H1 (cell line): ENCODE results near the gene MEGF11. TPM values are rescaled to one million over a fixed set of nuclear protein-coding genes. Genes with fewer than 3 reads are reported as not detected.
A peak's percentile ranks its signal among the peaks of the same experiment; 100 is the strongest.

ENCODE experiments used
- CTCF ChIA-PET: fragments of 300-600 bp; sonication (Branson Sonifier 250); formaldehyde crosslinking; loops from one replicate; lab custom pipeline; 2021; ENCODE audit not compliant: partially characterized antibody; lab: Charles Lee
- POLR2A ChIA-PET: fragments of 300-600 bp; sonication (Branson Sonifier 250); formaldehyde crosslinking; loops from one replicate; lab custom pipeline; 2021; ENCODE audit warnings: inconsistent platforms; ENCODE audit not compliant: partially characterized antibody; lab: Charles Lee
- DNase-seq, 2 experiments: peaks; one replicate each; pipeline versions ENCODE4 v3.0.0 to v3.0.0-alpha.2; 2010 to 2022; ENCODE audit warnings: low spot score in 2 of 2, low read depth in 1 of 2, mixed read lengths in 1 of 2
- FAIRE-seq: peaks from 2 replicates; lab custom pipeline; 2011; peaks lifted over from hg19 to GRCh38; lab: Jason Lieb, UNC
- H2AFZ ChIP-seq: 2 replicates; pipeline ENCODE4 v1.8.1; 2012; ENCODE audit warnings: low read length, inconsistent platforms
- H2AK5ac ChIP-seq: 2 replicates; pipeline ENCODE4 v1.6.1; 2013; ENCODE audit warnings: low read depth, low read length
- H2BK120ac ChIP-seq: replicated peaks from 2 replicates; pipeline ENCODE3; 2013; ENCODE audit warnings: low read depth, low read length, inconsistent platforms
- H2BK12ac ChIP-seq: 2 replicates; pipeline ENCODE4 v1.6.1; 2013; ENCODE audit warnings: low read depth, low read length
- H2BK15ac ChIP-seq: 2 replicates; pipeline ENCODE4 v1.6.1; 2013; ENCODE audit warnings: low read length
- H2BK20ac ChIP-seq: 2 replicates; pipeline ENCODE4 v1.6.1; 2013; ENCODE audit warnings: low read length
- H2BK5ac ChIP-seq: 2 replicates; pipeline ENCODE4 v1.6.1; 2013; ENCODE audit warnings: low read depth, low read length
- H3K14ac ChIP-seq: 2 replicates; pipeline ENCODE4 v1.6.1; 2013; ENCODE audit warnings: inconsistent platforms; ENCODE audit not compliant: insufficient read length
- H3K18ac ChIP-seq: 2 replicates; pipeline ENCODE4 v1.6.1; 2013; ENCODE audit warnings: low read length; ENCODE audit errors: extremely low read depth
- H3K23ac ChIP-seq: 2 replicates; pipeline ENCODE4 v1.6.1; 2013; ENCODE audit warnings: inconsistent platforms; ENCODE audit not compliant: insufficient read length
- H3K23me2 ChIP-seq: 2 replicates; pipeline ENCODE4 v1.6.1; 2013; ENCODE audit warnings: low read depth, low read length
- H3K27ac ChIP-seq: 2 replicates; pipeline ENCODE4 v1.6.1; 2011; ENCODE audit warnings: low read depth, low read length, inconsistent platforms
- H3K27me3 ChIP-seq, 4 experiments: replicated peaks in 1 of 4; 1 replicate in 1 of 4; 2 replicates in 3 of 4; pipeline versions ENCODE4 v1.6.1 to v1.8.1; 2011 to 2013; ENCODE audit warnings: low read length in 3 of 4, mild to moderate bottlenecking in 3 of 4, inconsistent platforms in 2 of 4, mixed read lengths in 2 of 4, moderate library complexity in 1 of 4; ENCODE audit not compliant: control insufficient read depth in 3 of 4, insufficient read depth in 3 of 4; ENCODE audit errors: extremely low read depth in 1 of 4
- H3K36me3 ChIP-seq, 4 experiments: 2 replicates each; pipeline versions ENCODE4 v1.6.1 to v1.8.1; 2011 to 2013; ENCODE audit warnings: mild to moderate bottlenecking in 4 of 4, low read length in 3 of 4, moderate library complexity in 2 of 4, control low read depth in 1 of 4, inconsistent platforms in 1 of 4; ENCODE audit not compliant: insufficient read depth in 4 of 4, control insufficient read depth in 2 of 4
- H3K4ac ChIP-seq: replicated peaks from 2 replicates; pipeline ENCODE3; 2013; ENCODE audit warnings: low read length, low read depth, mixed read lengths, inconsistent platforms; ENCODE audit not compliant: insufficient read length
- H3K4me1 ChIP-seq, 4 experiments: replicated peaks in 1 of 4; 1 replicate in 1 of 4; 2 replicates in 3 of 4; pipeline versions ENCODE4 v1.6.1 to v1.8.1; 2011 to 2013; ENCODE audit warnings: low read length in 3 of 4, inconsistent platforms in 2 of 4, mixed read lengths in 1 of 4; ENCODE audit not compliant: insufficient read depth in 4 of 4, control insufficient read depth in 3 of 4
- H3K4me2 ChIP-seq, 2 experiments: 2 replicates each; pipeline versions ENCODE4 v1.6.1 to v1.8.1; 2011 to 2013; ENCODE audit warnings: low read depth in 2 of 2, low read length in 2 of 2, control low read depth in 1 of 2, inconsistent platforms in 1 of 2, mild to moderate bottlenecking in 1 of 2; ENCODE audit not compliant: insufficient read depth in 1 of 2
- H3K4me3 ChIP-seq, 4 experiments: fragments of 200-600, 300-600 bp in 1 of 4; sonication (generic), shearing (Covaris generic), sonication (Bioruptor Twin) in 1 of 4; 2 replicates each; pipeline versions ENCODE4 v1.5.1 to v1.8.1; 2011 to 2016; ENCODE audit warnings: low read length in 4 of 4, low read depth in 3 of 4, control low read depth in 2 of 4, inconsistent platforms in 2 of 4, mild to moderate bottlenecking in 2 of 4, mixed read lengths in 1 of 4, moderate library complexity in 1 of 4; ENCODE audit not compliant: insufficient read depth in 2 of 4; ENCODE audit errors: extremely low read depth in 1 of 4
- H3K56ac ChIP-seq: replicated peaks from 2 replicates; pipeline ENCODE3; 2013; ENCODE audit warnings: low read depth, mild to moderate bottlenecking, mixed read lengths, low read length, inconsistent platforms; ENCODE audit not compliant: insufficient read length
- H3K79me1 ChIP-seq: 2 replicates; pipeline ENCODE4 v1.6.1; 2013; ENCODE audit warnings: low read depth, low read length, control low read depth
- H3K79me2 ChIP-seq, 2 experiments: 2 replicates each; pipeline versions ENCODE4 v1.6.1 to v1.8.1; 2012 to 2013; ENCODE audit warnings: low read length in 2 of 2, mild to moderate bottlenecking in 2 of 2, inconsistent platforms in 1 of 2; ENCODE audit not compliant: insufficient read depth in 2 of 2, control insufficient read depth in 1 of 2
- H3K9ac ChIP-seq, 4 experiments: replicated peaks in 1 of 4; 1 replicate in 1 of 4; 2 replicates in 3 of 4; pipeline versions ENCODE4 v1.6.1 to v1.8.1; 2011 to 2013; ENCODE audit warnings: low read depth in 3 of 4, low read length in 3 of 4, control low read depth in 2 of 4, mild to moderate bottlenecking in 2 of 4, moderate library complexity in 2 of 4, inconsistent platforms in 1 of 4; ENCODE audit errors: extremely low read depth in 1 of 4
- H3K9me3 ChIP-seq, 2 experiments: 2 replicates each; pipeline versions ENCODE4 v1.6.1 to v1.8.1; 2012 to 2013; ENCODE audit warnings: mild to moderate bottlenecking in 2 of 2, moderate library complexity in 2 of 2, control low read depth in 1 of 2, inconsistent platforms in 1 of 2, low read depth in 1 of 2, low read length in 1 of 2, mixed read lengths in 1 of 2; ENCODE audit not compliant: insufficient read depth in 2 of 2
- H4K20me1 ChIP-seq, 2 experiments: replicated peaks in 1 of 2; 2 replicates each; pipeline versions ENCODE3 to v1.8.1; 2011 to 2013; ENCODE audit warnings: inconsistent platforms in 2 of 2, low read length in 2 of 2, mild to moderate bottlenecking in 1 of 2; ENCODE audit not compliant: insufficient read depth in 2 of 2, control insufficient read depth in 1 of 2
- H4K5ac ChIP-seq: 2 replicates; pipeline ENCODE4 v1.6.1; 2013; ENCODE audit warnings: low read length, low read depth, mixed read lengths, inconsistent platforms; ENCODE audit not compliant: insufficient read length
- H4K8ac ChIP-seq: 2 replicates; pipeline ENCODE4 v1.8.0; 2013; ENCODE audit warnings: mild to moderate bottlenecking, moderate library complexity, low read length, inconsistent platforms; ENCODE audit not compliant: insufficient read depth; ENCODE audit errors: extremely low read depth
- H4K91ac ChIP-seq: replicated peaks from 2 replicates; pipeline ENCODE3; 2013; ENCODE audit warnings: low read length, mixed read lengths, inconsistent platforms; ENCODE audit not compliant: insufficient read length
- ATF2 ChIP-seq: IDR thresholded peaks from 2 replicates; pipeline ENCODE4 v1.6.1; 2012; ENCODE audit warnings: low read length, inconsistent platforms
- CTBP2 ChIP-seq: IDR thresholded peaks from 2 replicates; pipeline ENCODE4 v1.7.0; 2011; ENCODE audit warnings: borderline replicate concordance, mild to moderate bottlenecking, moderate library complexity, mixed read lengths, low read length; ENCODE audit not compliant: insufficient read depth, insufficient read length
- KDM1A ChIP-seq: fragments of 200-600, 300-600 bp; sonication (generic); IDR thresholded peaks from 2 replicates; pipeline ENCODE4 v1.7.1; 2016; ENCODE audit warnings: mild to moderate bottlenecking, low read length, borderline replicate concordance
- POLR2AphosphoS5 ChIP-seq: IDR thresholded peaks from 2 replicates; pipeline ENCODE4 v1.6.1; 2011; ENCODE audit warnings: low read depth, low read length
- RBBP5 ChIP-seq: IDR thresholded peaks from 2 replicates; pipeline ENCODE4 v1.7.1; 2012; ENCODE audit warnings: low read depth, mild to moderate bottlenecking, inconsistent platforms, low read length, moderate library complexity, borderline replicate concordance
- SAP30 ChIP-seq: fragments of 300-600 bp; sonication (generic); IDR thresholded peaks from 2 replicates; pipeline ENCODE4 v1.7.1; 2012; ENCODE audit warnings: low read length, moderate library complexity, mild to moderate bottlenecking, inconsistent platforms; ENCODE audit not compliant: insufficient read depth, insufficient replicate concordance
- SIRT6 ChIP-seq: IDR thresholded peaks from one replicate; pipeline ENCODE4 v1.7.1; 2012; ENCODE audit warnings: low read length, inconsistent platforms
- SP2 ChIP-seq: IDR thresholded peaks from 2 replicates; pipeline ENCODE4 v1.6.1; 2012; ENCODE audit warnings: mild to moderate bottlenecking, low read length, inconsistent platforms
- SP4 ChIP-seq: IDR thresholded peaks from 2 replicates; pipeline ENCODE4 v1.6.1; 2012; ENCODE audit warnings: low read length, inconsistent platforms
- TBP ChIP-seq: IDR thresholded peaks from 2 replicates; pipeline ENCODE4 v1.6.1; 2011; ENCODE audit warnings: low read depth, low read length, improper control_type of control experiment
- YY1 ChIP-seq: IDR thresholded peaks from 2 replicates; pipeline ENCODE4 v1.6.1; 2011; ENCODE audit warnings: low read depth, mild to moderate bottlenecking, low read length
- WGBS, 2 experiments: shearing (Covaris generic) in 1 of 2; methylation state at CpG; one replicate each; pipeline versions ENCODE4 v1.1.6 to v1.1.7; 2013 to 2015; ENCODE audit warnings: low lambda C conversion rate in 2 of 2, mixed read lengths in 2 of 2, inconsistent platforms in 1 of 2, low coverage in 1 of 2, missing lambda C conversion rate in 1 of 2; ENCODE audit not compliant: insufficient replicate concordance in 2 of 2, insufficient coverage in 1 of 2, insufficient read length in 1 of 2; ENCODE audit errors: extremely low coverage in 1 of 2, missing lambda C conversion rate in 1 of 2; 5-methylcytosine and 5-hydroxymethylcytosine counted together
- polyA plus RNA-seq, 7 experiments: library from polyadenylated mRNA; depleted of rRNA in 3 of 7; stranded (reverse) in 5 of 7; unstranded in 2 of 7; fragments of >200 nt in 5 of 7; fragments of 200-250 nt in 2 of 7; gene quantifications; 1 replicate in 5 of 7; 2 replicates in 1 of 7; 4 replicates in 1 of 7; pipeline versions ENCODE4 v1.2.1 to v1.2.3, GENCODE V29; 2011 to 2013; ENCODE audit warnings: missing spikeins in 2 of 7, mixed read lengths in 2 of 7
- total RNA-seq: library from RNA; stranded (reverse); fragmentation: NEBNext Ultra II Directional; extraction: Animal tissue kit (Norgen Biotek cat#: 25700); gene quantifications from 2 replicates; pipeline ENCODE4 v1.2.1, GENCODE V29; 2021

The MEGF11 gene
- total and polyA plus RNA-seq, 2 of the 8 experiments (the other 6 are each of a cell fraction or from before 2014, with no cell fraction given) = 4.4 to 4.8 TPM

GRCh38 chr15:66023311-66023972 is 230.1 kb downstream of the MEGF11 start:
- peak overlapping the region; percentile 4 for H3K4ac ChIP-seq
- FAIRE-seq (no peak), DNase-seq (no peak)
- WGBS, 2 experiments = 71% methylated on average over 5 of the region's 6 CpGs; no CpG with 5 or more reads in 1 of the 2 experiments
- H4K91ac ChIP-seq = no peak overlapping the region
- no peaks in the 10 kb centered on the region for H3K27me3 ChIP-seq
- no peak overlapping the region for H2AFZ ChIP-seq
- H3K23me2 ChIP-seq = no peaks in the 10 kb centered on the region
- no peak overlapping the region for H3K4me3 ChIP-seq
- CTCF ChIA-PET = interaction anchor here (0.8 to 2.9 kb wide), 12 partner anchors 12 to 242 kb away, joined by 3 to 11 read pairs (median 4); no protein-coding TSS in a partner anchor
- H2BK120ac ChIP-seq = no peak overlapping the region
- no peak overlapping the region for H4K5ac ChIP-seq
- H3K79me1 ChIP-seq = no peaks in the 10 kb centered on the region
- no peaks in the 10 kb centered on the region for H3K36me3 ChIP-seq
- H3K56ac ChIP-seq = no peak overlapping the region
- H3K14ac ChIP-seq = no peak overlapping the region
- H3K9ac ChIP-seq = no peak overlapping the region
- H2BK5ac ChIP-seq = 0 out of 2 replicates have a peak overlapping the region, but pooled peaks have one; percentile 52
- no peak overlapping the region for H3K23ac ChIP-seq
- no peak overlapping the region for H4K8ac ChIP-seq
- POLR2A ChIA-PET = interaction anchor here (1.1 kb wide), 1 partner anchor 49 kb away, joined by 3 read pairs; no protein-coding TSS in a partner anchor
- no peaks in the 10 kb centered on the region for H3K79me2 ChIP-seq
- H3K27ac ChIP-seq = no peak overlapping the region
- peaks cover 12 to 39% (median 23%) of the 10 kb centered on the region in 4 experiments for H3K4me1 ChIP-seq
- H3K4me2 ChIP-seq = peak overlapping the region in 1 of 2 experiments; percentile 9; a peak in 1 of 4 replicates
- no peaks in the 10 kb centered on the region for H4K20me1 ChIP-seq
- H2AK5ac ChIP-seq = no peak overlapping the region; the same call in 1 of the 2 replicates
- H2BK12ac ChIP-seq = peak overlapping the region; percentile 71; the same call in 1 of the 2 replicates
- 0 out of 2 replicates have a peak overlapping the region, but pooled peaks have one; percentile 10 for H3K18ac ChIP-seq
- peak overlapping the region; percentile 82; the same call in 1 of the 2 replicates for H2BK20ac ChIP-seq
- no peaks in the 10 kb centered on the region for H3K9me3 ChIP-seq
- no peak overlapping the region for H2BK15ac ChIP-seq
- TF ChIP-seq YY1 (no peak), SP2 (no peak), CTBP2 (no peak), RBBP5 (no peak), SIRT6 (no peak), TBP (no peak), ATF2 (no peak), KDM1A (no peak), POLR2AphosphoS5 (no peak), SAP30 (no peak), SP4 (no peak)
